Measurements from ENCODE around the gene DMRT3.

GRCh38 chr9:1024112-1024511 is 47.7 kb downstream of the DMRT3 start:
- TF ChIP-seq EZH2 (IDR thresholded peaks at IDR 0.05; ENCODE audit: insufficient read depth, low read length) (no peak), CTCF (IDR thresholded peaks at IDR 0.05; ENCODE audit: insufficient read depth, low read depth, low read length) (no peak)
